Panc1 (cell line): ENCODE data around the gene DRD4.

ENCODE experiments used
- SIN3A ChIP-seq: IDR thresholded peaks from 2 replicates; pipeline ENCODE4 v1.6.1; 2012; ENCODE audit warnings: low read depth, mild to moderate bottlenecking, low read length, moderate library complexity, borderline replicate concordance; ENCODE audit not compliant: insufficient read depth
- TF ChIP-seq, protein P1 (sequence below): fragments of 450-650 bp; IDR thresholded peaks from 2 replicates; pipeline ENCODE4 v1.5.1; 2017; ENCODE audit warnings: mild to moderate bottlenecking
- TF ChIP-seq, protein P2 (sequence below), 2 experiments: IDR thresholded peaks; 2 replicates each; pipeline ENCODE4 v1.6.1; 2011 to 2012; ENCODE audit warnings: low read depth in 2 of 2, control low read depth in 1 of 2, low read length in 1 of 2, mild to moderate bottlenecking in 1 of 2, moderate library complexity in 1 of 2; ENCODE audit not compliant: insufficient read depth in 1 of 2

- TF ChIP-seq, protein P1, sequence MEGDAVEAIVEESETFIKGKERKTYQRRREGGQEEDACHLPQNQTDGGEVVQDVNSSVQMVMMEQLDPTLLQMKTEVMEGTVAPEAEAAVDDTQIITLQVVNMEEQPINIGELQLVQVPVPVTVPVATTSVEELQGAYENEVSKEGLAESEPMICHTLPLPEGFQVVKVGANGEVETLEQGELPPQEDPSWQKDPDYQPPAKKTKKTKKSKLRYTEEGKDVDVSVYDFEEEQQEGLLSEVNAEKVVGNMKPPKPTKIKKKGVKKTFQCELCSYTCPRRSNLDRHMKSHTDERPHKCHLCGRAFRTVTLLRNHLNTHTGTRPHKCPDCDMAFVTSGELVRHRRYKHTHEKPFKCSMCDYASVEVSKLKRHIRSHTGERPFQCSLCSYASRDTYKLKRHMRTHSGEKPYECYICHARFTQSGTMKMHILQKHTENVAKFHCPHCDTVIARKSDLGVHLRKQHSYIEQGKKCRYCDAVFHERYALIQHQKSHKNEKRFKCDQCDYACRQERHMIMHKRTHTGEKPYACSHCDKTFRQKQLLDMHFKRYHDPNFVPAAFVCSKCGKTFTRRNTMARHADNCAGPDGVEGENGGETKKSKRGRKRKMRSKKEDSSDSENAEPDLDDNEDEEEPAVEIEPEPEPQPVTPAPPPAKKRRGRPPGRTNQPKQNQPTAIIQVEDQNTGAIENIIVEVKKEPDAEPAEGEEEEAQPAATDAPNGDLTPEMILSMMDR: no peak
- TF ChIP-seq, protein P2, sequence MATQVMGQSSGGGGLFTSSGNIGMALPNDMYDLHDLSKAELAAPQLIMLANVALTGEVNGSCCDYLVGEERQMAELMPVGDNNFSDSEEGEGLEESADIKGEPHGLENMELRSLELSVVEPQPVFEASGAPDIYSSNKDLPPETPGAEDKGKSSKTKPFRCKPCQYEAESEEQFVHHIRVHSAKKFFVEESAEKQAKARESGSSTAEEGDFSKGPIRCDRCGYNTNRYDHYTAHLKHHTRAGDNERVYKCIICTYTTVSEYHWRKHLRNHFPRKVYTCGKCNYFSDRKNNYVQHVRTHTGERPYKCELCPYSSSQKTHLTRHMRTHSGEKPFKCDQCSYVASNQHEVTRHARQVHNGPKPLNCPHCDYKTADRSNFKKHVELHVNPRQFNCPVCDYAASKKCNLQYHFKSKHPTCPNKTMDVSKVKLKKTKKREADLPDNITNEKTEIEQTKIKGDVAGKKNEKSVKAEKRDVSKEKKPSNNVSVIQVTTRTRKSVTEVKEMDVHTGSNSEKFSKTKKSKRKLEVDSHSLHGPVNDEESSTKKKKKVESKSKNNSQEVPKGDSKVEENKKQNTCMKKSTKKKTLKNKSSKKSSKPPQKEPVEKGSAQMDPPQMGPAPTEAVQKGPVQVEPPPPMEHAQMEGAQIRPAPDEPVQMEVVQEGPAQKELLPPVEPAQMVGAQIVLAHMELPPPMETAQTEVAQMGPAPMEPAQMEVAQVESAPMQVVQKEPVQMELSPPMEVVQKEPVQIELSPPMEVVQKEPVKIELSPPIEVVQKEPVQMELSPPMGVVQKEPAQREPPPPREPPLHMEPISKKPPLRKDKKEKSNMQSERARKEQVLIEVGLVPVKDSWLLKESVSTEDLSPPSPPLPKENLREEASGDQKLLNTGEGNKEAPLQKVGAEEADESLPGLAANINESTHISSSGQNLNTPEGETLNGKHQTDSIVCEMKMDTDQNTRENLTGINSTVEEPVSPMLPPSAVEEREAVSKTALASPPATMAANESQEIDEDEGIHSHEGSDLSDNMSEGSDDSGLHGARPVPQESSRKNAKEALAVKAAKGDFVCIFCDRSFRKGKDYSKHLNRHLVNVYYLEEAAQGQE (IDR thresholded peaks at IDR 0.05; ENCODE audit: insufficient read depth in 1 of 2, low read depth in 2 of 2, low read length in 1 of 2): no peak
- no peak for TF ChIP-seq SIN3A
Observed at GRCh38 chr11:593347-593746, 43.7 kb upstream of the DRD4 start.
